NCI-H510A treated with DMSO at 0.1 percent for 48 hours (cell line): ENCODE results near the gene NHLRC1.

ENCODE experiments used
- DNase-seq: peaks from one replicate; lab custom pipeline; 2025; lab: John Stamatoyannopoulos, UW

Gene NHLRC1

DNA sequence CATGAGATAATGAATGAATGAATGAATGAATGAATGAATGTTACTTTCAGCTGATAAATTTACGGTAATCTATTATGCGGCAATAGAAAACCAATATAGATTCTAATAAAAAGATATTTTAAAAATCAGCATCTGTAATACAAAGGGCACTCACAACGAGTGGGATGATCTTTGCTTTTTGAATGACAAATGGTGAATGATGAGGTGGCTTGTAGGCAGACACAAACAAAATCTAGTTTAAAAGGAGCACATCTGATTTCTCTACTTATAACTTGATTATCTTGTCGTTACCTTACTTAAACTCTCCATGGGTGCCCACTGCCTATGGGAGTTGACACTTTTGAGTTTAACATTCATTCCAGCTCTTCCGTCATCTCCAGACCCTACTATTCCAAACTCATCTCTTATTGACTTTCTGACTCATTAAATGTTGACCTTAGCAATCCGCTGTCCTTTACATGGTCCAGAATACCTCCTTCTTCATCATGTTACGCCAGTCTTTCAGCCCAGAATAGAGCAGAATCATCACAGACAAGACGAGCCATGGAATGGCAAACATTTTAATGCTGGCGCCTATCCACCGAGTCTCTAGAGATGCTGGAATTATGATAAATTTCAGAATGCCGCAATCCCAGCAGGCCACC lies 41.3 kb downstream of the NHLRC1 start:
- no peak for DNase-seq

DNA sequence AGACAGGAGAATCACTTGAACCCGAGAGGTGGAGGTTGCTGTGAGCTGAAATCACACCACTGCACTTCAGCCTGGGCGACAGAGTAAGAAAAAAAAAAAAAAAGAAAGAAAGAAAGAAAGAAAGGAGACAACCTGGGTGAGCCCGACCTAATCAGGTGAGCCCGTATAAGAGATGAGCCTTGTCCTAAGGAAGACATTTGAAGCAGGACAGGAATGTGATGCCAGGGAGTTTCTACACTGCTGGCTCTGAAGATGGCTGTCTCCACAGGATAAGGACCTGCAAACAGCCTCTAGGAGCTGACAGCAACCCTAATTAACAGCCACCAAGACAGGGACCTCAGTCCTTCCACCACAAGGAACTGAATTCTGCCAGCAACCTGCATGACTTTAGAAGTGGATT lies 41.9 kb downstream of the NHLRC1 start:
- DNase-seq: no peak

DNA sequence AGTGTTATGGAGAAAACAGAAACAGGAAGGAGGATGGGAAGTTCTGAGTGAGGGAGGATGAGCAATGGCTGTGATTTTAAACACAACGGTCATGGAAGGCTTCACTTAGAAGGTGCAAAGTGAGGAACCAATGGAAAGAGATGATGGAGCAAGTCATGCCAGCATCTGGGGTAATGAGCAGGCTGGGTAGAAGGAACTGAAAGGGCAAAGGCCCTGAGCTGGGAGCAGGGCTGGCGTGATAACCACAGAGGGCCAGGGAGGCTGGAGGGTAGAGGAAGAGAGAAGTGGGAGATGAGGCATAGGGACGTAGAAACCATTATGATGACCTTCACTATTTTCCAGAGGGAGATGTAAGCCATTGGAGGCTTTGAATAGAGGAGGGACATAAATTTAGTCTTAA lies 43.6 kb downstream of the NHLRC1 start:
- DNase-seq: no peak

DNA sequence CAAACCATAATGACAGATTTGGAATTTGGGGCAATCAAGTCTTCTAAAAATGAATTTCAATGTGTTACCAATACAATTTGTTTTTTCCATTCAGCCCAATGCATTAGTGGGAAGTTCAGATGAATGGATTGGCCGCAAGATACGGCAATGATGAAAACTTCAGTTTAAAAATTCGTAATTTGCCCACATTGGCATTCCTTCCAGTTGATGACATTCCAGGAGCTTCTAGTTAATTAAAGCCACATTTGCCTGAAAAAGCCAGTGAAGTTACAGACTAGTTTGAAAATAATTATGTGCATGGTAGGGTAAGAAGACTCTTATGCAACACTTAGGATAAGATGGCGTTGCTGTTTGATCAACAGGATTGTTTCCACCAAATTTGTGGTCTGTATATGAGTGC lies 46.2 kb downstream of the NHLRC1 start:
- no peak for DNase-seq

DNA sequence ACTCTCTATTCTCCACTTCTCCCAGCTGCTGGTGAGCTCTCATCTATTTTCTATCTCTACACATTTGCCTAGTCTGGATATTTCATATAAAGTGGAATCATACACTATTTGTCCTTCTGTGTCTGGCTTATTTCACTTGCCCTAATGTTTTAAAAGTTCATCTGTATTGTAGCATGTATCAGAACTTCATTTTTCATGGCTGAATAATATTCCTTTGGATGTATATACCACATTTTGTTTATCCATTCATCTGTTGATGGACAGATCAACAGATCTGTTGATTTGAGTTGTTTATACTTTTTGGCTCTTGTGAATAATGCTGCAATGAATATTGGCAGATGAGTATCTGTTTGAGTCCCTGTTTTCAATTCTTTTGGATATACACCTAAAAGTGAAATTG lies 49.6 kb downstream of the NHLRC1 start:
- DNase-seq: no peak

DNA sequence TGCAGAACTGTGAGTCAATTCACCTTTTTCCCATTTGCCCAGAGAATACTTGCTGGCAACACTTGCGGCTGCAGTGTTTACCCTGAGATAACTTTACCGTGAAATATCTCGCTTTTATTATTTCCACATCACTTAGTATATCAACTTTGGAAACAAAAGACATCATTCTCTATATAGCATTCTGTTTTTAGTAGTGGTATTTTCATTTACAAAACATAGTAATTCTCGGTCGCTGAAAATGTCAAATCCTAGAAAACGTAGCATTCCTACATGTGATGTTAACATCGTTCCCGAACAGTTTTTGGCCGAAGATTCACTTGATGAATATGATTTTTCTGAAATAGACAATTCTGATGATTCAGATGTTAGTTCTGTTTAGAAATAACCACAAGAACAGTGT lies 52.0 kb downstream of the NHLRC1 start:
- no peak for DNase-seq
